Stimulated activated naive CD8-positive, alpha-beta T cell treated with anti-CD3 and anti-CD28 coated beads, Interleukin-15, amount 100 ng/mL, for 72 hours (primary cell): Measurements from ENCODE around the gene PCSK1N.
"Not testable (repeated sequence)": the region's sequence is repeated elsewhere in the genome, so short reads cannot be mapped to it uniquely, and the experiment has no call there.

Experiments used
- ATAC-seq: fragments of 150-1000 bp; cut with Tn5 transposase; 2 replicates; pipeline ENCODE4 v1.10.0; 2021; ENCODE audit warnings: mild to moderate bottlenecking, moderate library complexity
- DNase-seq, 2 donors: peaks; one replicate each; pipeline ENCODE4 v3.0.0; 2021 to 2022
- H3K27ac Mint-ChIP-seq, 2 donors: one replicate each; pipeline ENCODE4 v1.8.0; 2022; ENCODE audit warnings: mild to moderate bottlenecking in 2 of 2, mixed read lengths in 2 of 2, moderate library complexity in 2 of 2
- H3K27me3 Mint-ChIP-seq: one replicate; pipeline ENCODE4 v1.8.0; 2022; ENCODE audit warnings: mixed read lengths
- H3K4me1 Mint-ChIP-seq: one replicate; pipeline ENCODE4 v1.8.0; 2022; ENCODE audit warnings: mild to moderate bottlenecking, mixed read lengths
- H3K4me3 Mint-ChIP-seq, 2 donors: one replicate each; pipeline ENCODE4 v1.8.0; 2022; ENCODE audit warnings: mild to moderate bottlenecking in 2 of 2, mixed read lengths in 2 of 2, moderate library complexity in 1 of 2
- H3K9me3 Mint-ChIP-seq, 2 donors: one replicate each; pipeline ENCODE4 v1.8.0; 2022; ENCODE audit warnings: mixed read lengths in 2 of 2

The PCSK1N gene

GRCh38 chrX:48829016-48829735, 6.2 kb downstream of the PCSK1N start:
- DNase-seq (no peak), ATAC-seq (no peak)
- Mint-ChIP-seq H3K27me3 (peaks cover 48% of the 10 kb centered on the region), H3K9me3 (no peaks in the 10 kb centered on the region), H3K27ac (no peak overlapping the region), H3K4me1 (peaks cover 10% of the 10 kb centered on the region), H3K4me3 (no peak overlapping the region)

GRCh38 chrX:48827654-48827968, 7.8 kb downstream of the PCSK1N start:
- H3K4me1 Mint-ChIP-seq = peaks cover 6% of the 10 kb centered on the region
- peak overlapping the region; percentile 68 to 87 for H3K4me3 Mint-ChIP-seq
- H3K9me3 Mint-ChIP-seq = no peaks in the 10 kb centered on the region
- H3K27ac Mint-ChIP-seq = peak overlapping the region in 1 of 2 donors; percentile 84
- peaks cover 32% of the 10 kb centered on the region for H3K27me3 Mint-ChIP-seq
- DNase-seq (no peak), ATAC-seq (no peak)

GRCh38 chrX:48826876-48827653, 8.3 kb downstream of the PCSK1N start:
- Mint-ChIP-seq H3K4me3 (peak overlapping the region; percentile 68 to 87), H3K4me1 (peaks cover 6% of the 10 kb centered on the region), H3K9me3 (no peaks in the 10 kb centered on the region), H3K27ac (peak overlapping the region; percentile 72 to 84), H3K27me3 (peaks cover 27% of the 10 kb centered on the region)
- no peak for DNase-seq
- ATAC-seq = peak; percentile 10

GRCh38 chrX:48826135-48826875, 9.1 kb downstream of the PCSK1N start, which contains the start of gene ERAS:
Gene ERAS (plus strand): TSS chrX:48826513. CDS start chrX:48829124, 2,611 bp downstream.
- H3K4me3 Mint-ChIP-seq = peak within 1 kb of the TSS; percentile 68 to 87
- H3K27me3 Mint-ChIP-seq = peaks cover 27% of the 10 kb centered on the region
- H3K4me1 Mint-ChIP-seq = peaks cover 6% of the 10 kb centered on the region
- peak within 1 kb of the TSS; percentile 72 to 84 for H3K27ac Mint-ChIP-seq
- no peak for DNase-seq
- H3K9me3 Mint-ChIP-seq = no peaks in the 10 kb centered on the region
- ATAC-seq = peak; percentile 66

- ATAC-seq (no peak), DNase-seq (no peak)
- Mint-ChIP-seq H3K4me3 (no peak overlapping the region), H3K27me3 (peaks cover 18% of the 10 kb centered on the region), H3K27ac (no peak overlapping the region), H3K9me3 (no peaks in the 10 kb centered on the region), H3K4me1 (peaks cover 6% of the 10 kb centered on the region)
Measured at GRCh38 chrX:48824066-48824465, 11.3 kb downstream of the PCSK1N start.

GRCh38 chrX:48823053-48823452, 12.4 kb downstream of the PCSK1N start:
- ATAC-seq (no peak), DNase-seq (no peak)
- Mint-ChIP-seq H3K27me3 (peaks cover 11% of the 10 kb centered on the region), H3K4me1 (peaks cover 6% of the 10 kb centered on the region), H3K27ac (no peak overlapping the region), H3K9me3 (no peaks in the 10 kb centered on the region), H3K4me3 (no peak overlapping the region)

- not testable (repeated sequence) for H3K9me3 Mint-ChIP-seq, DNase-seq, H3K27me3 Mint-ChIP-seq, H3K4me3 Mint-ChIP-seq, ATAC-seq, H3K4me1 Mint-ChIP-seq, H3K27ac Mint-ChIP-seq
Measured at GRCh38 chrX:48819394-48819793, 16.0 kb downstream of the PCSK1N start.

GRCh38 chrX:48818866-48819265, 16.5 kb downstream of the PCSK1N start:
- no peaks in the 10 kb centered on the region for H3K27me3 Mint-ChIP-seq
- H3K9me3 Mint-ChIP-seq = no peaks in the 10 kb centered on the region
- ATAC-seq = no peak
- H3K27ac Mint-ChIP-seq = no peak overlapping the region
- DNase-seq = no peak
- H3K4me1 Mint-ChIP-seq = no peaks in the 10 kb centered on the region
- H3K4me3 Mint-ChIP-seq = no peak overlapping the region

- ATAC-seq = no peak
- no peaks in the 10 kb centered on the region for H3K4me1 Mint-ChIP-seq
- no peaks in the 10 kb centered on the region for H3K27me3 Mint-ChIP-seq
- H3K9me3 Mint-ChIP-seq = no peaks in the 10 kb centered on the region
- DNase-seq = no peak
- H3K27ac Mint-ChIP-seq = no peak overlapping the region
- no peak overlapping the region for H3K4me3 Mint-ChIP-seq
Measured at GRCh38 chrX:48818098-48818497, 17.3 kb downstream of the PCSK1N start.

- DNase-seq (no peak), ATAC-seq (no peak)
- H3K9me3 Mint-ChIP-seq = no peaks in the 10 kb centered on the region
- H3K4me3 Mint-ChIP-seq = no peak overlapping the region
- H3K4me1 Mint-ChIP-seq = no peaks in the 10 kb centered on the region
- H3K27me3 Mint-ChIP-seq = no peaks in the 10 kb centered on the region
- no peak overlapping the region for H3K27ac Mint-ChIP-seq
Measured at GRCh38 chrX:48816014-48816810, 19.2 kb downstream of the PCSK1N start.

GRCh38 chrX:48815266-48815665, 20.1 kb downstream of the PCSK1N start:
- Mint-ChIP-seq H3K9me3 (no peaks in the 10 kb centered on the region), H3K4me1 (no peaks in the 10 kb centered on the region), H3K27me3 (no peaks in the 10 kb centered on the region), H3K27ac (no peak overlapping the region), H3K4me3 (no peak overlapping the region)
- no peak for DNase-seq
- no peak for ATAC-seq

- no peaks in the 10 kb centered on the region for H3K9me3 Mint-ChIP-seq
- no peaks in the 10 kb centered on the region for H3K4me1 Mint-ChIP-seq
- ATAC-seq = no peak
- no peak overlapping the region for H3K27ac Mint-ChIP-seq
- no peaks in the 10 kb centered on the region for H3K27me3 Mint-ChIP-seq
- no peak for DNase-seq
- H3K4me3 Mint-ChIP-seq = no peak overlapping the region
Measured at GRCh38 chrX:48814722-48815121, 20.7 kb downstream of the PCSK1N start.

- H3K27ac Mint-ChIP-seq = no peak overlapping the region
- H3K4me3 Mint-ChIP-seq = no peak overlapping the region
- H3K27me3 Mint-ChIP-seq = no peaks in the 10 kb centered on the region
- no peak for DNase-seq
- no peaks in the 10 kb centered on the region for H3K4me1 Mint-ChIP-seq
- ATAC-seq = no peak
- H3K9me3 Mint-ChIP-seq = no peaks in the 10 kb centered on the region
Measured at GRCh38 chrX:48813644-48814043, 21.8 kb downstream of the PCSK1N start.

- no peak overlapping the region for H3K4me3 Mint-ChIP-seq
- ATAC-seq (no peak), DNase-seq (no peak)
- H3K27ac Mint-ChIP-seq = no peak overlapping the region
- H3K4me1 Mint-ChIP-seq = peaks cover 17% of the 10 kb centered on the region
- no peaks in the 10 kb centered on the region for H3K9me3 Mint-ChIP-seq
- H3K27me3 Mint-ChIP-seq = no peaks in the 10 kb centered on the region
Measured at GRCh38 chrX:48806081-48806480, 29.3 kb downstream of the PCSK1N start.

- H3K4me1 Mint-ChIP-seq = peaks cover 24% of the 10 kb centered on the region
- no peak for ATAC-seq
- no peak for DNase-seq
- no peaks in the 10 kb centered on the region for H3K27me3 Mint-ChIP-seq
- peak overlapping the region; percentile 92 to 97 for H3K4me3 Mint-ChIP-seq
- no peaks in the 10 kb centered on the region for H3K9me3 Mint-ChIP-seq
- H3K27ac Mint-ChIP-seq = peak overlapping the region in 1 of 2 donors; percentile 98
Measured at GRCh38 chrX:48802905-48803200, 32.6 kb downstream of the PCSK1N start.
